Measurements from ENCODE around the gene IGF2.
A peak's percentile ranks its signal among the peaks of the same experiment; 100 is the strongest.

The IGF2 gene

GRCh38 chr11:2090172-2091111, 48.7 kb downstream of the IGF2 start:
- DNase-seq, result no peak

- peak; percentile 29 for DNase-seq
Measured at GRCh38 chr11:2089536-2090165, 49.5 kb downstream of the IGF2 start.

- no peak for DNase-seq
Measured at GRCh38 chr11:2088746-2089535, 50.2 kb downstream of the IGF2 start.

DNA sequence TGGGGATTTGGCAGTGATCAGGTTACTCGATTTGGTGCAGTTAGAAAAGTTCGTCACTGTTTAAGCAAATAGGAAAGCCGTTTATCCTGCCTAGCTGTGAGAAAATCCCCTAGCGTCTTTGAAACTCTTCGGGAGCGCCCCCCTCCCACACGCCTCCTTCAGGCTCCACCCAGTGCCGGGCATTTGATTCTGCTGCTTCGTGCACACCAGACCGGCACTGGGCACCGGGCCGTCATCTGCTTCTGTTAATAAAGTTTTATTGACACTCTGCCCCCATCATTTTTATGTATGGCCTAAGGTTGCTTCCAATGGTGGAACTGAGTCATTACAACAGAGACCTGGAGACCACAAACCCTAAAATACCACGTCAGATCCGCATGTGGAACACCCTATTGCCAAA, 50.9 kb downstream of the IGF2 start:
- no peak for DNase-seq

DNA sequence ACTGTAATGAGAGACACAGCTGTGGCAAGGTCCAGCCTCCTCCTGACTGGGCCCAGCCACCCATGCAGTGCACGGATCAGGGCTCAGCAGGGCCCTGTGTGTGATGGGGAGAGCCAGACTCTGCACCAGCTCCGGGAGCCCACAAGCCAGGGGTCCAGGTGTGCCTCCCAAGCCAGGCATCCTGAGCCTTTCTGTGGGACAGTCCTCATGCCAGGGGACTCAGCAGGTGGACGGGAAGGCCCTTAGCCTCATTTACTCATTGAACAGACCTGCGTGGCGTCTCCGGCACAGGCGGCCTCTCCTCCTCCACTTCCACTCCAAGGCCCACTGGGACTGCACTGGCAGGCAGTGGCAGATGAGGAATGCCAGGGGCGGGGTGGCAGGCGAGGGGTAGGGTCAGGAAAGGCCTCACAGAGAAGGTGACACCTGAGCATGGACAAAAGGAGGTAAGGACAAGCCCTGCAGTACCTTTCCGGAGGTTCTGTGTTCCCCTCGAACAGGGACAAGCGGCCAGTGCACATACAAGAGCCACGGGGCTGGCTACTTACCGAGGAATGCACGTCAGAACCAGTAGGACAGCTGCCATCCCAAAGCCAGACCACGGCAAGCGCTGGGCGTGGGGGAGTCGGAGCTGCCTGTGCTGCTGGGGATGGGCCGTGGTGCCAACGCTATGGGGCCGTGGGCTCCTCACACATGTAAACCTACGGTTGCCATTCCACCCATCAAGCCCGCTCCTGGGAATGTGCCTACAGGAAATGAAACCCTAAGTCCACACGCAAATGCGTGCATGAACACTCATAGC, 52.7 kb downstream of the IGF2 start:
- DNase-seq, result no peak

GRCh38 chr11:2085251-2086066, 53.7 kb downstream of the IGF2 start:
- no peak for DNase-seq

DNA sequence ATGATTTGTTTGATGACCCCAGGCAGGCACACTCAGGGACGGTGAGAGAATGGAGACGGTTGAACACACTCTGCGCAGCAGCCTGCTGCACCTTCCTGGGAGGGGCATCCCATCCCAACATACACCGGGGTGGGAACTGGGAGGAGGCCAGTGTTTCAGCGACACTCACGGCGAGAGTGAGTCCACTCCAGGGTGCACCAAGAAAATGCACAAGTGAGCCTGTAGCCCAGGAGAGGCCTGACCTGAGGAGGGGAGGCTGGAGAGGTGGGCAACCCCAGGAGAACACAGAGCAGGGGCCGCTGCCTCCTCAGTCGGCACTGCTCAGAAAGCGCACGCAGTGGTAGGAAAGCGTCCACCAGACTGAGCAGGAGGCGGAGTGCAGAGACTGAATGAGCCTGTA, 54.5 kb downstream of the IGF2 start:
- DNase-seq, result no peak
